Measurements from ENCODE around the gene LPGAT1.

Gene LPGAT1

DNA sequence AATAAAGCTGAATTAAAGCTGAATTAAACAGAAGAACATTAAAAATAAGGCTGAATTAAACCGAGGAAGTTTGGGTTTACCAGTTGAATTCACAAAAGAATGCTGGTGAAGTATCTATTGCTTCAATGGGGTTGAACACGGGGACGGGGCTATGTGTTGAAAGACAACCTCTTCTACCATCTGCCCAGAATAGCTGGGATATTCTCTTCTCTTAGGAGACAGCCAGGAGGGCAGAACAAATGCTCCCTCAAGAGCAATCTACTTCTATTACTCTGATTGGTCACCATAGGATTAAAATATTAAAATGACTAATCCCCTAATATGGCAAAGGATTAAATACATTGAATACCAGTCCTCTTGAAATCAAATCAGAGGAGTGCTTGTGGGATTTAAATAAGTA, 68.4 kb downstream of the LPGAT1 start:
- DNase-seq (ENCODE audit: low read depth), result no peak

DNA sequence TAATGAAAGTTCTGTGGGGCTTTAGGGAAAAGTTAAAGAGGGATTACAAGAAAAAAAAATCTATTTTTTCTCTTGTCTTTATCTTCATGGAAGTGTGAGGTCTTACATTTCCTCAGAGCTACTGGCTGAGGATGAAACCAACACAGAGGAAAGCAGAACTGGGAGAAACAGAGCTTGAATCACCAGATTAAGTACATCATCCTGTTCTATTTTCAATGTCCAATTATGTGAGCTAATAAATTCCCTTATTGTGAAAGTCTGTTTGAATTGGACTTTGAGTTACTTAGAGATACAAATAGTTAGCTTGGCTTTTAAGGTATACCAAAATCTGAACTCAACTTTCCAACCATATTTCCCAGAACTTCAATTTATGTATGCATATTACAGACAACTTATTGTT, 69.2 kb downstream of the LPGAT1 start:
- no peak for DNase-seq (ENCODE audit: low read depth)

DNA sequence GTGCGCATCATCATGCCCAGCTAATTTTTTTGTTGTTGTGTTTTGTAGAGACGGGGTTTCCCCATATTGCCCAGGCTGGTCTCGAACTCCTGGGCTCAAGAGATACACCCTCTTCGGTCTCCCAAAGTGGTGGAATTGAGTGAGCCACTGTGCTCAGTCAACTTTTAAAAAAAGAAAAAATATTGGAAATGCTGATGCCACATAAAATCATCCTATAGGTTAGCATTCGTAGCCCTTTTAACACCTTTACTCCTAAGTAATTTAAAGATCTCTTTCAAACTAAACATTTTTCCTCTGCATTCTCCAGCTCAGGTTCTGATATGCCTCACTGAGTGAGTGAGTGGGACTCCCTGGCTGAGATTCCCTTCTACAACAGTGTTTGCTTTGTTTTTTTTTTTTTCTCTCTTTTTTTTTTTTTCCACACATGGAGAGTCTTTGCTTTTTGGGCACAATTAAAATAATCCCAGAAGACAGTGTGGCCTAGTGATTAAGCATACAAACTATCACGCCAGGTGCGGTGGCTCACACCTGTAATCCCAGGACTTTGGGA, 74.0 kb downstream of the LPGAT1 start:
- no peak for DNase-seq (ENCODE audit: low read depth)

DNA sequence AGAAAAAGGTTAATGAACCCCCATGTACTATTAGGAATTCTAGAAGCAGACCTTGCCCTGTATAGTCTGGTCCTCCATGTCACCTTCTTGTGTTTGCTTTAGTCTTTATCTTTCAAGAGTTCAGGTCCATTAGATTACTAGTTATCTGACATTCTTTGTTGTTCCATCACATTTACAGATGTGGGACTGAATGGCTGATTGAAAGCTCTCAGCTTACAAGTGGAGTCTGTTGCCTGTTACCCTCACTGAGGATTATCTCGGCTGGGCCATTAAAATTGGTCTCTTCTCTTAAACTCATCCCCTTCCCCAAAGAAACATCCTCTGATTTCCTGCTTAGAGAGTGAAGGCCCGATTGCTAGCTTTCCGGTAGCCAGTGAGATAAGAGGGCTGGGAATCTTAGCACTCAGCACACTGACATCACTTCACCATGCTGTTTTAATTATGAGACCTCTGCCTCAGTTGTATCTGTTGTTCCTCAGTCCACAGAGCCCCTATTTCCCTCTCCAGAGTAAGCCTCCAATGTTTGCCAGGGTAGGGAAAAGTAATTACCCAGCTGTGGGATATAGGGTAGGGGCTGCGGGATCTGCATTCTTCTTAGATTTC, 76.8 kb downstream of the LPGAT1 start:
- no peak for DNase-seq (ENCODE audit: low read depth)

DNA sequence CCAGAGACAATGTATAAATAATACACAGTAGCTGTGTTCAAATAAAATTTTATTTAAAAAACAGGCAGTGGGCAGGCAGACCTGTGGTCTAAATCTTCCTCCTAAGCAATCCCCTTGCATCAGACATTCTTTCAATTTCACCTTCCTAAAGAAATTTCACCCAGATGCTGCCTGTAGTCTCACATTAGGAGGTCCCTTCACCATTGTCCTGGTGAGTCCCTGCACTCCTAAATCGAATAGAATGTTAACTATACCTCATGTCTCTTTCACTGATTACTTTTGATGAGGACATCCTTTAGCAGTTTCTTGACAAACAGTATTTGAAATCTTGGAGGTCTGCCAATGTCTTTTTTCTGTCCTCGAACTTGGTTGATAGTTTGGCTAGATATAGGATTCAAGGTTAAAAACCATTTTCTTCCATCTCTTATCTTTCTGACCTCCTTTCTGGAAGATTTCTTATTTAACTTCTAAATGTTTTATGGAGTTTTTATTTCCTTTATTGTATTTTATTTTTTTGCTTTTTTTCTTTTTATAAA, 77.5 kb downstream of the LPGAT1 start:
- DNase-seq (ENCODE audit: low read depth), result no peak

DNA sequence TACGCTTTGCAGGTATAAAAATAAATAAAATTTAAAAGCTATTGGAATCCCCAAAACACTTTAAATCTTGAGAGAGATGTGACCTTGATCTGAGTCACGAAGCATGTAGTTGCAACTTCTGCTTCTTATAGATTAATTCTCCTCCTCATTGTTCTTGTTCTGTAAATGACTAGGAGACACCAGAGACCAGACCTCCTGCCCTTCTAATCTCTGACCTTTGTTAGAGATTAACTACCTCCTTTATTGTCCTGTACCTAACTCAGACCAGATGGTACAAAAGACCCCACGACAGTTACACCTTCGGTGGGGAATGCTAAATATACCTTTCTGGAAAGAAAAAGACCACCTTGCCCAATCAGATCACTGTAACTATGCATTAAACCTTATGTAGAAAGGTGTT, 78.2 kb downstream of the LPGAT1 start:
- DNase-seq (ENCODE audit: low read depth), result no peak

DNA sequence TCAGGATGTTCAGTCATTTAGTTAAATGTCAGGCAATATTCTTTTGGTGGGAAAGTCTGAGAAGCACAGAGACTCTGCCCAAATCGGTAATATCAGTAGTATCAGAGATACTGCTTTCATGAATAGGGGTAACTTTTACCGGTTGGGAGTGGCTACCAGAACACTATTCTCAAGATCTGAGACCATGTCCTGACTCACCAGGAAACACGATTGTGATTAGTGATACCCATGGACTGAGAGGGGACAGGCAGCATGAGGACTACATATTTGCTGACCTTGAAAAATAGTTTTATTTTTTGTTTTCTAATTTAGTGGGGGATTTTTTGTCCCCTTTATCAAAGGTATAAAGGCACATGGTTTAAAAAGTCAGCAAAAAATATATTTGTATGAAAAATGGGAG, 79.1 kb downstream of the LPGAT1 start:
- DNase-seq (ENCODE audit: low read depth), result no peak

DNA sequence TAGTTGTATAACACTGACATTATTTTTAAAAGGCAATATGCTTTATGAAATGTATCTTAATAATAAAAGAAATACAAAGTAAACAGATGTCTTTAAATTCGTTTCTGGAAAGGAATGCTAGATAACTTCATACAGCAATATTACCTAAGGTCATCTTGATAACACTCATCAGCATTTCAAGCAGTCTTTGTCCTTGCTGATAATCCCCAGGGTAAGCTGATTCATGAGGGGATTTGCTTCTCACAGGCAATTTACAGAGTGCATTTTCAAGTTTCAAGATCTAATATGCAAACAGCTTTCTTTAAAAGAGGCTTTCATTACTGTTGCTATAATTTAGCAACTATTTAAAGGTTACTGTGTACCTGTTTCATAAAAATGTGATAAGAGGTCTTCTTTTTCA, 80.0 kb downstream of the LPGAT1 start:
- DNase-seq (ENCODE audit: low read depth), result no peak

DNA sequence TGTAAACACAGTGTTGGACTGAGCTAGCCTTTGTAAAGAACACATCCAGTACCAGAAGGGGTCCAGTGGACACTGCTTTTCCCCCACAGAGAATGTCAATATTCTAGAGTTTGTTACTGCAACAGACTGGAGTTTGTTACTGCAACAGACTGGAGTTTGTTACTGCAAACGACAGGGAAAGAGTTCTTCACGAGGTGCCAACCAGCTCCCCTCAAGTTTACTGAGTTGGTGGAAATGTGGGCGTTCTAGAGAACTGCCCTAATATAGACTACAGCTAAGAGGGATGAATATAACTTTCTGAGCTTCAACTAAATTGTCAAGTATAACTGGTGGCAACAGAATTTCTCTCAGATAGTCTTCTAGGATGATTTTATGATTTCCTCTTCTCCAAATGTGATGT, 81.3 kb downstream of the LPGAT1 start:
- DNase-seq (ENCODE audit: low read depth), result no peak

DNA sequence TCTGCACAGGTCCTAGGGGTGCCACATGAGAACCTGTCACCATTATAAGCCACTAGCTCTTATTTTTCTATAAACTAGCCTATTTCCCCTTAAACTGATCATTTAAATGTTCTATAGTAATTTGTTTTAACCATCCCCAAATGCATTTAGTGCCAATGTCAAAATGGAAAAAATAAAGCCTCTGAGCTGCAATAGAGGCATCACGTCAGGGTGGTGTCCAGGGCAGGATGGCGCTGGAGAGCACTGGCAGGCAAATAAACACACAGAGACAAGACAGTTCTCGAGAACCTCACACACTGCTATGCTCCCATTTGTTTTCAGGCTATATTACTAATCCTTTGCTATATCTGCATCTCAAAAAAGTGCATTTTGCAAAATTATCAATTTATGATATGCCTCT, 81.8 kb downstream of the LPGAT1 start:
- no peak for DNase-seq (ENCODE audit: low read depth)

DNA sequence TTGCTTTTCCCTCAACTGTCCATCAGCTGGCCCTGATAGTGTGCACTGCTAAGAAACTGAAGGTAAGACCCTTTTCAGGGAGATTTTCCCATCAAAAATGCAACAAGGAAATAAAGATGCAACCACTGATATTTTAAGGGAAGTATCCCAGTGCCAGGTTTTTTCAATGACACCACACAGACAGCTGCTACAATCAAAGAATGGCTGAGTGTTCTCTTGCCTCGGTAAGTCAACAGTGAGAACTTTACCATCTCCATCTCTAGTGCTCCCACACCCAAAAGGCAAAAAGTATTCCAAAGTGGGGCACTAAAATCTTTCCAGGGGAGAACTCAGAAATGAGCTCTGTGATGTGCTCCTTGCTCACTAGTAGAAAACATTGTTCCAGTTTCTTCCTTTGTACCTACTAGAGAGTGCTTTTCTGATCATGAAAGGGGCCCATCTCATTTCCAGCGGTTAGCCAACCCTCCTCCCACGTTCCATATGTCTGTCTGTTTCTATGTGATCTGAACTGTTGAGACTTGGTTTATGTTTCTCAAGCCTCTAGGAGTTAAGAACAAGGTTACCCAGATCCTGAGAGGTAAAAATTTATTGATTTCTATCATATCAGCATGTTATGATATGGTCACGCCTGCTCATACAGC, 87.6 kb downstream of the LPGAT1 start:
- no peak for DNase-seq (ENCODE audit: low read depth)

DNA sequence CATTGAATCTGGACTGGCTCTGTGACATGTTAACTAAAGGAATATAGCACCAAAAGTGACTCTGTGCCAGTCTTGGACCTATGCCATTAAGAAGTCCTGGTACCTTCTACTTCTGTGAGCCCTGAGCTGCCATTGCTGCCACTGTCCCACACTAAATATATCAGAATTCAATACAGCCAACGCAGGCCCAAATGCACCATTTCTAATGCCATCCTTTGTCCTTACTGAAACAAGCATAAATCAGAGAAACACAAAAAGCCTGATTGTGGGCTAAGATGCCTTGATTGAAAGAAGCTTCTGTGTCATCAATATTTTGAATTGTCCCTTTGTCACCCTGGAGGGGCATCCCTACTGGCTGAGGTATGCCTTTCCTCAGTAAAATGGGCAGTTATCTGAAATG, 88.3 kb downstream of the LPGAT1 start:
- DNase-seq (ENCODE audit: low read depth), result no peak

DNA sequence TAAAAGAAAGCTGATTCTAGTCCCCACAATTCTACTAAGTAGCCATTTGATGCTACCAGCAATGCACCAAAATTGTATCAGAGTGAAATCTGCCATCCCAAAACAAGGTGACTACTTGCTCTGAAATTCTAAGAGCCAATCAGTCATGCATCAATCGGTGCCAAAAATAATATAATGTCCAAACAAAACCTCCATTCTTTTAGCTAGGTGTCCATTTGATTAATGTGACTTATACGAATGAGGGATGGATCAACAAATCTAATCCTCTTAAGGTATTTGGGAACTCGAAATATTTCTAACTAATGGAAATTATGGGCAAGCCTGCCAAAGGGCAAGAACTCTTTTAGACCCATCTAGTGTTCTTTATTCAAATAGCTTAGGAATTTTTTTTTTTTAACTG, 88.8 kb downstream of the LPGAT1 start:
- DNase-seq (ENCODE audit: low read depth), result no peak

DNA sequence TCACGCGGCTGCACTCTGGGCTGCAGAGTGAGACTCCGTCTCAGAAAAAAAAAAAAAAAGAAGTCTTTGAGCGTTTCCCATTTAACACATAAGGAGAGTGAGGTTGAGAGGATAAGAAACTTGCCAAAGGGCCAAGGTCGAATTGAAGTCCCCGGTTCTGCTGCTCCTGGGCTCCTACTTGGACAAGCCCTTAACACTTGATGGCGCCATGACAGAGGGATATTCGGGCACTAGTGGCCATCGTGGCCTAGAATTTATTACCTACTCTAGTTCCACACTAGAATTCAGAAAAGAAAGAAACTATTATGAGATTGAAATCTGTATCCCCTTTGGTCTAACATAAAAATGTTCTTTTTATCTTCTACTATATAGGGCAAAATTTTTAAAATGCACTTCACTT, 89.4 kb downstream of the LPGAT1 start:
- DNase-seq (ENCODE audit: low read depth), result no peak

DNA sequence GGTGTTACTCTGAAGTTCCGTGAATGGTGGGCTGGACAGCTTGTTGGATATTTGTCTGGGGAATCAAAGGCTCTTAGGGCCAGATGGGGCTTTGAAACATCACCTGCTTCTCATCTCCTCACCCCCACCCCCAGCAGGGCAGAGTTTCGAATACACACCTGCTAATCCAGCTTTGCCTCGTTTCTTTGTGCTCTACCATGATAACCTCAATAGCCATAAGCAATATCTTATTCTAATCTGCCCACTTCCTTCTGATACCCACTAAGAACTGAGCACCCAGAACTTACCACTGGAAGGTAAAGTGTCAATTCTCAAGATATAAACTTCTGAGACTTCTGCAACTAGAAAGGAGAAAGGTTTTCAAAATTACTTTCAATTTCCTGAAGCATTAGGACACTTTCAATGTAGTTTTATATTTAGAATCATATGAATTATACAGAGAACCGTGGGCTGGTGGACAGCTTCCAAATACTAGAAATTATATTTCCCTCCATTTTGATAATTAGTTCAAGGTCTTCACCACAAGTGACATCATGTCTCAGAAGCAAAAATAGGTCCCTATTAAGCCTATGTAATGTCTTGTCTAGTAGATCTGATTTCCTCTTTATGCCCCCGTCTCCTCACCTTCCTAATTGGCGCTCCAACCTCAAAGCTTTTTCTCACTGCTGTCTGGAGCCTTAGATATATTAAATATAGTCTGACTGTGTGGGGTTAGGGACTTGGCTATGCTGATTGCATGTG, 90.7 kb downstream of the LPGAT1 start:
- no peak for DNase-seq (ENCODE audit: low read depth)

DNA sequence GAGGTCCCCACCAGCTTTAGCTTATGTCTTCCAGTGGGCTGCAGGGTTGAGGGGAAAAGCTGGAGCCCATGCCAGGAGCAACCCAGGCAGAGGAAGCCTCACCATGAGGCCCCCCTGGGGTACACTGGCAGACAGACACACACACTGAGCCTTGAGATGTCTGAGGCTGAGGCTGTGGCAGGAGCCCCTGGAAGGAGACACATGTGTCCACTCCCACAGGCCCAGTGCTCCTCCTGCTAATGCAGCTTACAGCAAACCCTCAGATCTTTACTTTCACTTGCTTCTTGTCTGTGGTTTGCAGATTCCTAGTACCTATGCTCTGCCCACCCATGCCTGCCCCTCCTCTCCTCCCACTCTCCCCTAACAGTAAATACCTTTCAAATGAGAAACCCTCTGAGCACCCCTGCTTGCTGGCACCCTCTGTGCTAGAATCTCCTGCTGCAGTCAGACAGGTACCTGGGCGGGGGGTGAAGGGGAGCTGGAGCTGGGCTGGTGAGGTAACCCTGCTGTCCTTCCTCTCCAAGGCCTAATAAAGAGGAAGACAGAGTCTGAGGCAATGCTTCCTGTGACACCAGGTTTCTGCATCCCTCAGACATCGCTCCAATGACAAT, 91.8 kb downstream of the LPGAT1 start:
- DNase-seq (ENCODE audit: low read depth), result peak; percentile 4

DNA sequence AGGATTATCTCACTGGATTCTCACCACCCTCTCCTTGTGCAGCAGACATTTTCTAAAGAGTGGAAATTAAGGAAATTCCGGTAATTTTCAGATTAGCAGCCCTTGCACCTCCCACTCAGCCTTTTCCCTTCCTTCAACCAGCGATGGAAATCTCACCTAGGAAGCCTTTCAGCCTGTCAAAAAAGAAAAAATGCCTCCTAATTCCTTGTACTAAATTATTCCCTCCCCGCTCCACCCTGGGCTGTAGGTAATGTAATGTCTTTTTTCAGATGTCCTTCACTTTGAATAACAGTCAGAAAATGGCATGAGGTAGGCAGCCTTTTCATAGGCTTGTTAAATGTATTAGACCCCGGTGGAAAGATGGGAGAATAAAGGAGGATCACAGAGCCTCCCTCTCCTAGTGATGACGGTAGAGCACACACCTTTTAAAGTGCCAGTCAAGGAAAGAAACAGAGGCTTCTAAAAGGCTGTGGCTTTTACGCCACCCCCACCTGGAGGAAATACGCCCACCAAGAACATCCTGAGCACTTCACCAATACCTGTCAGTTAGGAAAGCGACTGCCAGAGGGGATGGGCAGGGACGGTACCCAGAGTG, 92.4 kb downstream of the LPGAT1 start:
- no peak for DNase-seq (ENCODE audit: low read depth)

DNA sequence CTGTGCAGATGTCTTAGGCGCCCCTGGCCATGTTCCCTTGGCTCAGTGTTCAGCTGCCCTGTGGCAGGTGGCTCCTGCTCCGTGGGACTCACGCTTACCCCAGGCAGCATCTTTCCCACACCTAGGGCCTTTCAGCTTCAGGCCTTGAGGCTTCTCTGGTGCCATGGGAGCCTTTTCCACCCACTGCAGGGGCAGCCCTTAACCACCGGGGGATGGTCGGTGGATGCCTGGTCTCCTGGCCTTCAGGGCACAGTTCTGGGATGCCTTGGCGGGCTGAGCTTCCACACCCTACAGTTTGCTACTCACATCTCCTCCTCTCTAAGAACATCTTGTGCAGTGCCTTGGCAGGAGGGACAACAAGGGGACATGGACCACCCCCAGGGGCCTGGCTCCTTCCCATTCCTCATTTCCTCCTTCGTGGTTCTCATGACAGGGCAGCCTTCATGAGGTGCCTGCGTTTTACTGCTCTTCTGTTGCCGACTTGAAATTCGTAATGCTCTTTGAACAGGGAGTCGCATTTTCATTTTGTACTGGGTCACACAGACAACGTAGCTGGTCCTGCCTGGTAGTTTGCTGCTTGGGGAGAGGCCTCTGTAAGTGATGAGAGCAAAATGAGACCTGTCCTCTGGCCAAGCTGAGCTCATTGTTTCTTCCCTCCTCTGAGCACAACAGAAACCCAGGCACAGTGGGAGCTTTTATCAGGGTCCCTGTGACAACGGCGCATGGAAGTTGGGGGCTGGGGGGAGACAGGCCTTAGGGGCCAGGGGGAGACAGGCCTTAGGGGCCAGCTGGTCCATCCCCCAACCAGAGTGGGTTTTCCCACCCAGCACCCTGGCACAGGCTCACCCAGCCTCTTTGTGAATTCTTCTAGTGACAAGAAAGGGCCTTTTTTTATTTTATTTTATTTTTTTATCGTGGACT, 93.2 kb downstream of the LPGAT1 start:
- DNase-seq (ENCODE audit: low read depth), result no peak

DNA sequence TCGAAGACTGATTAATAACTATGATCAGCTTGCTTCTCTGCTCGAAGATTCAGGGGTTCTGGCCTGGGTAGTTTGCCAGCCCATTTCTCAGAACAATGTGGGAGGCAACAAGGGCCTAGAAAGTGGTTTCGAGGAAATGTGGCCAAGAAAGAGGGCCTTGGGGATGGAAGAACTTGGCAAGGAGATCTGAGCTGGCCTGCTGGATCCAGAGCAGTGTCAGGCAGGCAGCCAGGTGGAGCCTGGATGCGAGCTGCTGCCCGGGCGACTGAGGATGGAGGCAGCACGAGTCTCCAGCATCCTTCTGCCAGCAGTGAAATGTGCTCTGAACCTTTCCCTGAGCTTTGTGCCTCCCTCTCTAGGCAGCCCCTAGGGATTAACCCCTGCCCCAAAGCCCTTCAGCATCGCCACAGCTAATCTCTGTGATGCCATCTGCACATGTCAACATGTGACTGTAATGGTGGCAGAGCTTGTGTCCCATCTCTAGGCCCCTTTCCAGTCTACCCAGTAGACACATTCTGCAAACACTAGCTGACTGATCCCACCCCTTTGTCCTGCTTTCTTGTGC, 94.1 kb downstream of the LPGAT1 start:
- DNase-seq (ENCODE audit: low read depth), result no peak

DNA sequence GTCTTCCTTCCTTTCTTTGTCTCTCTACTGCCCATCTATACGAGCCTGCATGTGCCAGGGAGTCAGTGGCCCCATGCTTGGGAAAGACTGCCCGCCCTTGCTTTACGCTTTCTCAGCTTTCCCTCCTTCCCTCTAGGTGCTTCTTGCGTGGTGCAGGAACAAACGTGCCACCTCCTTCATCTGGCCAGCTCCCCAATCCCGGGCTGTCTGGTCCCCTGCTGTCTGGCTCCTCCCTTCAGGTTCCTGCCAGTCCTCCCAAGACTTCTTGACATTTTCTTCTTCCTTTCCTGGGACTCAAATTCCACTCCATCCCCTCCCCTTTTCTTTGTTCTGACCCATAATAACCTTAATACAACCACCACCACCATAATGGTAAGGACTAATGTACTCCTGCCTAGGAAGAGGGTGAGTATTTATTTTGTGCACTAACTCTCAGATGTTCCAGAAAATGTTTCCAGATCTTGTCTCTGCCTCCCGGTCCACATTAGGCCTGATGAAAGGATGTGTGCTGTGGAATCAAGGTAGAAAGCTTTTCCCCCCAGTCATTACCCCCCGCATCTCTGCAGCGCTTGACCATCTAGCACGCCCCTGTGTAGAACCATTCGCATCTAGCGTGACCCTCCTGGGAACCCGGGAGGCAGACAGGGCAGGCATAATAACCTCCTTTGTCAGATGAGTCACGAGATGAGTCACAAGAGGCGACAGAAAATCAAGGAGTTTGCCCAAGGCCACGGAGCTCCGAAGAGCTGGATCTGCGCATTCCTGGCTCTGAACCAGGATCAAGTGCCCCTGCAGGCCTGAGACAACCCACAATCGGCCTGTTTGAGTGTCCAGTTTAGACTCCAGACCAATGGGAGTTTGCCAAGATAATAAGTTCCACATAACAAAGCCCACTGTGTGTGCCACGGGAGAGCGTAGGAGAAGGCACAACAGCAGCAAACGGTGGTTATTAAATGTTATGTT, 95.1 kb downstream of the LPGAT1 start:
- no peak for DNase-seq (ENCODE audit: low read depth)
